Kidney (tissue), 14 donors: ENCODE results near the gene SSBP1. TPM values are rescaled to one million over a fixed set of nuclear protein-coding genes. Genes with fewer than 3 reads are reported as not detected.

Experiments
- DNase-seq, 5 donors: peaks; one replicate each; pipeline ENCODE4 v3.0.0-alpha.2; 2013 to 2020
- FAIRE-seq: peaks from 2 replicates; lab custom pipeline; 2012; peaks lifted over from hg19 to GRCh38; lab: Jason Lieb, UNC
- H3K27ac ChIP-seq, 2 donors: one replicate each; pipeline ENCODE4 v1.7.0; 2013; ENCODE audit warnings: low read depth in 2 of 2, low read length in 2 of 2, inconsistent platforms in 1 of 2
- H3K27me3 ChIP-seq: one replicate; pipeline ENCODE4 v1.7.1; 2013; ENCODE audit warnings: low read length, inconsistent platforms; ENCODE audit not compliant: control insufficient read depth, insufficient read depth
- H3K36me3 ChIP-seq, 3 donors: one replicate each; pipeline versions ENCODE4 v1.7.0 to v1.7.1; 2013; ENCODE audit warnings: low read length in 3 of 3, control low read depth in 1 of 3, inconsistent platforms in 1 of 3; ENCODE audit not compliant: insufficient read depth in 3 of 3, control insufficient read depth in 2 of 3
- H3K4me1 ChIP-seq, 3 donors: one replicate each; pipeline versions ENCODE4 v1.7.0 to v1.7.1; 2013; ENCODE audit warnings: low read length in 3 of 3, inconsistent platforms in 1 of 3, low read depth in 1 of 3; ENCODE audit not compliant: control insufficient read depth in 2 of 3, insufficient read depth in 2 of 3
- H3K4me3 ChIP-seq, 3 donors: one replicate each; pipeline versions ENCODE4 v1.7.0 to v1.8.1; 2013; ENCODE audit warnings: low read length in 3 of 3, control low read depth in 1 of 3, inconsistent platforms in 1 of 3
- H3K9ac ChIP-seq, 3 donors: one replicate each; pipeline versions ENCODE4 v1.7.0 to v1.7.1; 2013; ENCODE audit warnings: low read length in 3 of 3, control low read depth in 1 of 3, inconsistent platforms in 1 of 3
- H3K9me3 ChIP-seq, 3 donors: one replicate each; pipeline versions ENCODE4 v1.7.0 to v1.7.1; 2013; ENCODE audit warnings: low read length in 3 of 3, control low read depth in 1 of 3, inconsistent platforms in 1 of 3; ENCODE audit not compliant: control insufficient read depth in 2 of 3, insufficient read depth in 1 of 3
- intact Hi-C: fragments of 100-400 bp; cut with DNase I; formaldehyde crosslinking; loops from one replicate; pipeline ENCODE4 v1.11.1; 2022
- polyA plus RNA-seq: library from polyadenylated mRNA; stranded (reverse); fragments of 350-450 nt; fragmentation: Illumina TruSeq; extraction: RNeasy Lipid Tissue Mini Kit (QIAGEN cat#74804); gene quantifications from one replicate; pipeline ENCODE4 v1.2.3, GENCODE V29; 2014; ENCODE audit warnings: low read depth, low replicate concordance; ENCODE audit not compliant: insufficient read depth
- total RNA-seq: library from RNA; stranded (reverse); fragmentation: NEBNext Ultra II Directional; extraction: Animal tissue kit (Norgen Biotek cat#: 25700); gene quantifications from one replicate; pipeline ENCODE4 v1.2.1, GENCODE V29; 2021
- TF ChIP-seq, protein P1 (sequence below): IDR thresholded peaks from 3 replicates; pipeline ENCODE4 v1.5.1; 2012; ENCODE audit warnings: mild to moderate bottlenecking, moderate library complexity, borderline replicate concordance; ENCODE audit not compliant: insufficient read depth; ENCODE audit errors: extremely low read depth
- donor health status: control.
- donor health status: control.
- donor health status: control.
- donor health status: control.
- donor health status: control.
- donor health status: DM: yes; HTN: yes; CAD: no.
- donor health status: Normal renal cell carcinoma (clear cell type).

SSBP1 gene
- total and polyA plus RNA-seq, 2 donors from 2014 or later, result 90.2 to 190 TPM

DNA sequence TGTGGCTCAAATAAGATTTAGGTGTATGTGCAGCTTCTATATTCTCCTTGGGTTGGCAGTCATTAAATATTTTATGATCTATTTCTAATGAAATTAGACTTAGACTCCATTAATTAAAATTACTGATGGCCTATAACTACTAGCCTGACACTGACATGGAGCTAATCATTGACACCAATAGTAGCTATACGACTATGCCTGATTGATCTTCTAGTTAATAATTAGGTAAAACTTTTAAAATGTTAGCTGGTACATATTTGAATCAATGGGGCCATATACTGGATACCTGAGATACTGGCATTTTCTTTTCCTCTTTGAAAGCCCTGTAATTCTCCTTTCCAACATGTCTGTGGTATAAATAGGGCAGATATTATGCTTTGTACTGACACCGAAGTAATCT lies 15.6 kb upstream of the SSBP1 start:
- intact Hi-C loops, result no loop called here
- H3K4me1 ChIP-seq, result peaks cover 0 to 3% (median 0%) of the 10 kb centered on the region in 3 donors
- H3K9me3 ChIP-seq, result no peaks in the 10 kb centered on the region
- H3K27ac ChIP-seq, result no peak overlapping the region
- peaks cover 0 to 2% (median 0%) of the 10 kb centered on the region in 3 donors for H3K36me3 ChIP-seq
- TF ChIP-seq, protein P1, sequence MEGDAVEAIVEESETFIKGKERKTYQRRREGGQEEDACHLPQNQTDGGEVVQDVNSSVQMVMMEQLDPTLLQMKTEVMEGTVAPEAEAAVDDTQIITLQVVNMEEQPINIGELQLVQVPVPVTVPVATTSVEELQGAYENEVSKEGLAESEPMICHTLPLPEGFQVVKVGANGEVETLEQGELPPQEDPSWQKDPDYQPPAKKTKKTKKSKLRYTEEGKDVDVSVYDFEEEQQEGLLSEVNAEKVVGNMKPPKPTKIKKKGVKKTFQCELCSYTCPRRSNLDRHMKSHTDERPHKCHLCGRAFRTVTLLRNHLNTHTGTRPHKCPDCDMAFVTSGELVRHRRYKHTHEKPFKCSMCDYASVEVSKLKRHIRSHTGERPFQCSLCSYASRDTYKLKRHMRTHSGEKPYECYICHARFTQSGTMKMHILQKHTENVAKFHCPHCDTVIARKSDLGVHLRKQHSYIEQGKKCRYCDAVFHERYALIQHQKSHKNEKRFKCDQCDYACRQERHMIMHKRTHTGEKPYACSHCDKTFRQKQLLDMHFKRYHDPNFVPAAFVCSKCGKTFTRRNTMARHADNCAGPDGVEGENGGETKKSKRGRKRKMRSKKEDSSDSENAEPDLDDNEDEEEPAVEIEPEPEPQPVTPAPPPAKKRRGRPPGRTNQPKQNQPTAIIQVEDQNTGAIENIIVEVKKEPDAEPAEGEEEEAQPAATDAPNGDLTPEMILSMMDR, result no peak
- H3K4me3 ChIP-seq, result no peak overlapping the region
- no peak for FAIRE-seq
- no peaks in the 10 kb centered on the region for H3K27me3 ChIP-seq
- H3K9ac ChIP-seq, result no peak overlapping the region
- DNase-seq, result no peak

DNA sequence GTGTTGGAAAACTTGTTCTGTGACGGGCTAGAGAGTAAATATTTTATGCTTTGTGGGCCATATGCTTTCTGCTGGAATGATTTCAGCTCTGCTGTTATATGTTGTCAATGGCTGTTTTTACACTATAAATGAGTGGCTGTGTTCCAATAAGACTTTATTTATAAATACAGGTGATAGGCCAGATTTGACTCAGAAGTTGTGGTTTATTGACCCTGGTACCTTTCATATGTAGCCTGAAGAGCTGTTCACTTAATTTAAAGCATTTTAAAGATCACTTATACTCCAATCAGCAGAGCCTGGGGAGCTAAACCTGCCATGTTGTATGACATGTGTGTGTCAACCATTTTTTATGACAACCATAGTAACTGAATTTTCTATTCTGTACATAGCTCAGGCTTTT lies 9.1 kb upstream of the SSBP1 start:
- TF ChIP-seq, protein P1, result no peak
- Histone ChIP-seq H3K9ac (no peak overlapping the region), H3K4me1 (no peaks in the 10 kb centered on the region), H3K9me3 (no peaks in the 10 kb centered on the region), H3K36me3 (no peaks in the 10 kb centered on the region), H3K27ac (no peak overlapping the region), H3K4me3 (no peak overlapping the region), H3K27me3 (no peaks in the 10 kb centered on the region)
- FAIRE-seq (no peak), DNase-seq (no peak)
- intact Hi-C loops, result no loop called here

DNA sequence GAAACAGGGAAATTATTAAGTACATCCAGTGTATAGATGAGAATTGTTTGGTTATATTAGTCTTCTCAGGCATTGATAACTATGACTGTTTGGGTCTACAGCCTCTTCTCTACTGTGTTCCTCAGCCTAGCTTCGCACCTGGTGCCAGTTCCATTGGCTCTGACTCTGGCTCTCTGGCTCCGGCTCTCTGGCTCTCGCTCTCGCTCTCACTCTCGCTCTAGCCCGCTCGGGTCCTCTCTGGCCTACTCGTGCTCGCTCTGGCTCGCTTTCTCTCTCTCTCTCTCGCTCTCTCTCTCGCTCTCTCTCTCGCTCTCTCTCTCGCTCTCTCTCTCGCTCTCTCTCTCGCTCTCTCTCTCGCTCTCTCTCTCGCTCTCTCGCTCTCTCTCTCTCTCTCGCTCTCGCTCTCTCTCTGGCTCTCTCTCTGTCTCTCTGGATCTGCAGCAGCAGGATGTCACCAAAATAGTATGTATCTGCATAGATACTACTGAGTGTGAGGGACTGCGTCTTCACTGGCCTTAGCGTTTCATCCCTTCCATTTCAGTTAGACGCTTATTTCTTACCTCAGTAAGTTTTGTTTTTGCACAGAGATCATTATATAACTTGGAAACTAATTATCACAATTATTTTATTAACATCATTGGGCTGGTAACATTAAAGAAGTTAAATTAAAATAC lies 6.5 kb upstream of the SSBP1 start:
- FAIRE-seq (no peak), DNase-seq (no peak)
- Histone ChIP-seq H3K9me3 (no peaks in the 10 kb centered on the region), H3K4me3 (no peak overlapping the region), H3K27ac (no peak overlapping the region), H3K9ac (no peak overlapping the region), H3K4me1 (no peaks in the 10 kb centered on the region), H3K36me3 (no peaks in the 10 kb centered on the region), H3K27me3 (no peaks in the 10 kb centered on the region)
- intact Hi-C loops, result no loop called here
- TF ChIP-seq, protein P1, result no peak
